GM19324 (cell line): Measurements from ENCODE around the gene SPHKAP.
"Not testable (repeated sequence)": the region's sequence is repeated elsewhere in the genome, so short reads cannot be mapped to it uniquely, and the experiment has no call there.

Experiments
- ATAC-seq: cut with Tn5 transposase; IDR thresholded peaks from one replicate; pipeline ENCODE4 v1.9.1; 2021; ENCODE audit warnings: mild to moderate bottlenecking, moderate library complexity; ENCODE audit not compliant: unreplicated experiment, low FRiP score

SPHKAP gene

DNA sequence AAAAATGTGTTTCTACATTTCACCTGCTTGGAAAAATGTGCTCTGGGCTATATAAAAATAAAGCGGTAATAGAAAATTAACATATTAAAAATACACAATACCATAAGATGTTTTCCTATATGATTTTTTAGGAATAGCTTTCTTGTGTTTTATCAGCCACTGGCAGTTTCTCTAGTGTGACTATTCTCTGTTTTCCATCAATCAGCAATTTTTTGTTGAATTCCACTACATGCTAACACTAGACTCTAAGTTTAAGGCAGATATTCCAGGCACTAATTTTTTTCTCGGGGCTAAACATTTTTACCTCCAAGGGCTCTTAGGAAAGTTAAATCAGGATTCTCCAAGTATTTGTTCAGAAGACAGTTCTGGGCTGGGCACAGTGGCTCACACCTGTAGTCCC, 140.5 kb downstream of the SPHKAP start:
- no peak for ATAC-seq

DNA sequence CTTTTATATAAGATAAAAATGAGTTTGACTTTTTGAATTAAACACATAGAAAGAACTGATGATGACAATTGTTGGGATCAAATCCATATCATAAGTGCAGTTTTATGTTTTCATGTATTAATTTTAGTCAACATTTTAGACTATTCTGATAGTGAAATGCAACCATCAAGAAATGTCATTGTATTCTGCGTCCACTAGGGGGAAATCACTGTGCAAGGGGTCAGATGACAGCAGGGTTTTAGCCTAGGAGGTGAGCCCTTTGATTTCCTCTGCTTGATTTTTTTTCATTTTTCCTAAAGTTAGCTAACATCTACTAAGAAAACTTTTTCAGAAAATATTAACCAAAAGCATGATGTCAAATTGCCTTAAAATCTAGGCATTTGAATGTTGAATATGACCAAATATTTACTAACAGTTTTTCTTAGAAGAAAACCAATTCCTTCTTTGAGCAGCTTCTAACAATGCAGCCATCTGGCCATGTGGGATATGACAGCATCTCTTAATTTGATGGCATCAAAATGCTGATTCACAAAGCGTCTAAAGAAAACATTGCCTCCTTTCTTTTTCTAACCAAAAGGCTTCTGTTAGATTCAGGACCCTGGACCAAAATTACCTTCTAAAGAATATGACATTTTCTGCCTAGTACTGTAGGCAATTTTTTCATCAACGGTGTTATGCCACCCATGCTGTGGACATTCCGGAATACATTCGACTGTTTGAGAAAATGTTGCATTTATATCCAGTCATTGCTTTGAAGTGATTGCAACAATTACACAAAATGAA, 141.5 kb downstream of the SPHKAP start:
- peak; percentile 56 for ATAC-seq

DNA sequence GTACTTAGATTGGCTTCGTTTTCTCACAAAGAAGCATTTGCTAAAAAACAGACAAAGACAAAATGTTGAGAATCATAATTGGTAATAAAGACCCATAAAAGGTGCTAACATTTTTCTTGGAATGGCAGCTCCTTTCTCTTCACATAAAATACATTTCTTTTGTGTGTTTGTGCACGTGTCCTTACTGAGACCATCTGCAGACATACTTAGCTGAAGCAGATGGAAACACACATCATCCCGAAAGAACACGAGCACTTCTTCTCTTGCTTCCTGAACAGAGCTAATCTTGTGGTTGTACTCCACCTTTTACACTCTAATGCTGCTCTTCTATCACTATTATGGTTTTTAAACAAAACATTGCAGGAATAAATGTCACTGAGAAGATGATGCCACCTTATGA, 142.5 kb downstream of the SPHKAP start:
- ATAC-seq, result no peak

GRCh38 chr2:228037915-228038314, 143.6 kb downstream of the SPHKAP start:
- ATAC-seq, result no peak

GRCh38 chr2:228023619-228024018, 157.9 kb downstream of the SPHKAP start:
- no peak for ATAC-seq

DNA sequence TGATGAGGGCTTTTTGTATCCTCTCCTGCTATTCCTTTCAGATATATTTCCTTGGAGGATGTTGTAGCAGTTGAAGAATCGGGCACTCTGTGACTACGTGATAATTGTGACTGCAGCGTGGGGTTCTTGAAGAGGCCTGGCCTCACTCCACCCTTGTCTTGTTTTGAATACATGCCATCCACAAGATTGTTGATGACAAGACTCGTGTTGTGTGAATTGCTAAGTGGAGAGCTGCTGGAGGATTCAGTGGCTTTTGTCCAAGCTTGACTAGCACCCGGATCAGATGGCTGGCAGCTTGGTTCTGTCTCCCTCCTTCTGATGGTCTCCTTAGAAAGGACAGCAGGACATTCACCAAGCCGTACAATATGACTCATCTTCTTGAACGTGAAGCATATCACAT, 163.2 kb downstream of the SPHKAP start:
- ATAC-seq, result no peak

DNA sequence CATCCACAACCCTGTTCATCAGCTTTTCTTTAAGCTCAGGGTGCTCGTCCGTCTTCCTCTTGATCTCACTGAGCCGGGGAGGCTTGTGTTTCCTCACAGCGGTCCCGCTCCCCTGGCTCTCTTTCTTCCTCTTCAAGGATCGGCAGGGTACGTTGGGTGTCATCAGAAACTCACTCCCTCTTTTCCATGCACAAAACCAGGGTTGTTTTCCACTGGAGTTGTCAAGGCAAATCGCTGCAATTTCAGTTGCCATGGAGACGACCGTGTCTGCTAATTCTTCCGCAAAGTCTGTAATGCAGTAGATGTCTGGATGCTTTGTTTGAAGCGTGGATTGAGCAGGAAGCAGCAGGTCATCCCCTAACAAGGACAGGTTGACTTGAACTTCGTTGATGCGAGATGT, 163.7 kb downstream of the SPHKAP start:
- no peak for ATAC-seq

- no peak for ATAC-seq
Measured at GRCh38 chr2:228016402-228016801, 165.1 kb downstream of the SPHKAP start.

DNA sequence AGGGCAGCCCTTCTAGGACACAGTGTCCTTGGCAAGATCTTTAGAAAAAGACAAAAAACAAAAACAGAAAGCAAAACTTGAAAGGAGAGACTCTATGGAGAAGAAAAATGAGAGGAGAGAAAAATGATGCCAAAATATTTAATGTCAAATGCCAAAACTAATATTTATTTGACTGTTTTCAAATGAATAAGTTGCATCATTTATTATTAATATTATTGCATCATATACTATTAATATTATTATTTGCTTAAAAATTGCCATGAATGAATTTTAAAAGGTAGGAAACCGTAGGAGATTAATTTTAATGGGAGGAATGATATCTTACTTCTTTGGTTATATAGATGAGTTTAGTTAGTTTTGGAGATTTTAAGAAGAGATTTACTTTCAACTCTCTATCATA, 165.7 kb downstream of the SPHKAP start:
- ATAC-seq, result no peak

DNA sequence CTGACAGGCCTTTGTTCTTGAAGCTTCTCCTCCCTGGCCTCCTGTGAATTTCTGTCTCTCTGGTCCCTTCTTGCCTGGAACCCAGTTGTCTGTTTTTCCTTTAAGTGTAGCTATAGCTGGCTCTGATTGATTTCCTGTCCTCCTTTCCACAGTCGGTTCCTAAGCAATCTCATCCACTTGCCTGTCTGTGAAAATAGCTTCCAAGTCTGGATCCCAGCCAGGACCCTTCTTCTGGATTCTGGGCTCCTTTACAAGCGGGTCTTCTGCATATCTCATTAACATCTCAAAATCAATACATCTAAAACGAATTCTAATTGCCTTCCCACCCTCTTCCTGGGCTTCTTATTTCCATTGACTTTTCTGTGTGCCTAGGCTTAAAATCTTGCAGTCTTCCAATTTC, 185.1 kb downstream of the SPHKAP start:
- no peak for ATAC-seq

DNA sequence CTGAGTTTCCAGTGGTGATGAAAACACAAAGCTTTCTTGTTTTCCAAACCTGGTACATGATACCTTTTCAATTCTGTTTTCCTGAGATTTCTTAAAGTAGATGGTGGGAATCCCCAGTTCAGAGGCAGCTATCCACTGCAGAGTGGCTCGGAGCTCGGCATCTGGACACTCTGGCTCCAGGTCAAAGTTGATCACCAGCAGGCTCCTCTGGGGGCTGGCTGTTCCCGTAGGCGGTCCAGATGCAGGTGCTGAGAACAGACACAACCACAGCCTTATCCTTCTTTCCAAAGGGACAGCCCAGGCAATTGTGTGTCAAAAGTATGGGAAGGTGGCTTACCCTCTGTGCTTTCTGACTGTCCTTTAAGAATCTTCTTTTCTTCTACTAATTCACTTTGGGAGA, 190.6 kb downstream of the SPHKAP start:
- ATAC-seq, result no peak

DNA sequence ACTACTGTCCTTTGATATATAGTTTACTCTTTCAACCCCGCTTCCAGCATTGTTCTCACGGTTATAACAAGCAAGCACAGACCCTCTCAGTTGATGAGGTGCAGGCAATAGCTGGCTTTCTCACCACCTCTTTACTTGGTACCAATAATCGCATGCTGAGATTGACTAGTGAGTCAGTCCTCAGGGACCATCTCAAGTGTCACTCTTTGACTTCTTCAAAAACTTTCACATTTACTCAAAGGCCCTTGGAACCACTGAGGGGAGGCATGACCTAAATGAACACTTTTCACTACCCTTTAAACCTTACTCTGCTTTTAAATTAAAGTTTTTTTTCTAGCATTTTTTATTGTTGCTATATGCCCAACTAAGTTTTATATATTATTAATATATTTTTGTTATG, 208.2 kb downstream of the SPHKAP start:
- no peak for ATAC-seq

GRCh38 chr2:227971619-227972230, 209.8 kb downstream of the SPHKAP start:
- no peak for ATAC-seq

DNA sequence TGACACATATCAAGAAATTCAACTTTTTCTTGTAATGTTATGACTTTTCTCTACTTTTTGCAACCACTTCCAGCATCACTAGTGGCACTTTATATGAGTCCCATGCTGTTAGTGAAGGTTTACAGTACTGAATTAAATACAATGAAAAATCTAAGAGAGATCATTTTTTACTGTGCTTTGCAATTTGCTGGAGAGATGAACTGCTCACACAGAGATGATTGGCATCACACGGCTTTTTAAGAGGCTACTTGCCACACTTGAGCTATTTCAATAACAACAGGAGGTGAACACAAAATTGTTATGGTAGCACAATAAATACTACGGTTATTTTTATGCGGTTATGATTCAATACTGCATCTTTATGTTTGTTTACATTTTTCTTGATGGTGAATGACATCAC, 221.2 kb downstream of the SPHKAP start:
- no peak for ATAC-seq

DNA sequence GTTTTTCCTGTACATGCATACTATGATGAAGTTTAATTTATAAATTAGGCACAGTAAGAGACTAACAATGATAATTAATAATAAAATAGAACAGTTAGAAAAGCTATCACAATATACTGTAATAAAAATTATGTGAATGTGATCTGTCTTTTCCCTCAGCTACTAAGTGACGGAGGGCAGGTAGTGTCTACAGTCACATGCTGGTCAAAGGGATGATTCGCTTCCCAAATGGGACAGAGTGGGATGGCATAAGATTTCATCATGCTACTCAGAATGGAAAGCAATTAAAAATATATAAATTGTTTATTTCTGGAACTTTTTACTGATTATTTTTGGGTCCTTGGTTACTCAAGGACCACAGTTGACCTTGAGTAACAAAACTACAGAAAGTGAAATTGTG, 238.5 kb downstream of the SPHKAP start:
- ATAC-seq, result no peak

GRCh38 chr2:227942021-227942420, 239.5 kb downstream of the SPHKAP start:
- ATAC-seq, result no peak

- no peak for ATAC-seq
Measured at GRCh38 chr2:227939271-227940027, 242.0 kb downstream of the SPHKAP start.

- not testable (repeated sequence) for ATAC-seq
Measured at GRCh38 chr2:227936249-227936648, 245.2 kb downstream of the SPHKAP start.

DNA sequence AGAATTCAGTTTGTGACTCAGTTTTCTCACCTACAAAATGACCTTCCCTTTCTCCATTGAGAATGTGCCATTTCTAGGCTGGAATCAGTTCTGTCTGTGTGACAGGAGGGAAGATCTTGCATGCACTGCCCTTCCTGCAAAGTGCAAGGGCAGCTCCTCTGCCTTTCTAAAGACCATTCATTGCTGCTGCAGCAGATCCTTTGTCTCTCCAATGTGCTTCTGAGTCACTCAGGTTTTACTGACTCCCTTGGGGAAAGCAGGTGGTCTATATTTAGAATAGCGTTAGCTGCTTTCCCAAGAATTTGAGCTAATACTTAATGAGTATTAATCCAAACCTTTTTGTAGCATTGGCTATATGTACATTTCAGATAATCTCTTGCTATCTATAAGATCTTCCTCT, 247.6 kb downstream of the SPHKAP start:
- no peak for ATAC-seq

- no peak for ATAC-seq
Measured at GRCh38 chr2:227932403-227932802, 249.1 kb downstream of the SPHKAP start.

GRCh38 chr2:227932001-227932400, 249.5 kb downstream of the SPHKAP start:
- no peak for ATAC-seq
